ENCODE measurements around the gene PRDX6.

Gene PRDX6

DNA sequence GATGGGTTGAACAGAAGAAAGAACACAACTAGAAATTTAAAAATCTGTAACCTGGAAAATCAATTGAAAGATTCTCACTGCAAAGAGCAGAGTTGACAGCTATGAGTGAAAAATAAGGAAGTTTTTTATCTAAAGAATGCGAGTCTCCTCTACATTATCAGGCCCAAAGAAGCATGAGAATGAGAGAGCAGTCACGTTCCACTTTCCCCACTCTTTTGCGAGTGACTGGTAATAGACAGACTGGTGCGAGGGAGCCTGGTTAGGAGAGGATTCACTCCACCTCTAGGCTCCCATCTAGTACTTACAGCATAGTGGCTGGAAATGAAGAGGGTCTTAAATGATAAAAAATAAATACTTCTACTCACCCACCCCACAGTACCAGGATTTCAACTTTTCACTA lies 52.0 kb downstream of the PRDX6 start:
- Histone ChIP-seq H3K36me3 (ENCODE audit: control insufficient read depth, insufficient read depth, low read length) (no peaks in the 10 kb centered on the region), H3K4me3 (replicated peaks; ENCODE audit: low read depth, low read length) (no peak overlapping the region), H3K27me3 (replicated peaks; ENCODE audit: control insufficient read depth, insufficient read depth, low read length) (no peaks in the 10 kb centered on the region)
- no peak for DNase-seq (ENCODE audit: extremely low read depth, insufficient read length)
- TF ChIP-seq, protein P1, sequence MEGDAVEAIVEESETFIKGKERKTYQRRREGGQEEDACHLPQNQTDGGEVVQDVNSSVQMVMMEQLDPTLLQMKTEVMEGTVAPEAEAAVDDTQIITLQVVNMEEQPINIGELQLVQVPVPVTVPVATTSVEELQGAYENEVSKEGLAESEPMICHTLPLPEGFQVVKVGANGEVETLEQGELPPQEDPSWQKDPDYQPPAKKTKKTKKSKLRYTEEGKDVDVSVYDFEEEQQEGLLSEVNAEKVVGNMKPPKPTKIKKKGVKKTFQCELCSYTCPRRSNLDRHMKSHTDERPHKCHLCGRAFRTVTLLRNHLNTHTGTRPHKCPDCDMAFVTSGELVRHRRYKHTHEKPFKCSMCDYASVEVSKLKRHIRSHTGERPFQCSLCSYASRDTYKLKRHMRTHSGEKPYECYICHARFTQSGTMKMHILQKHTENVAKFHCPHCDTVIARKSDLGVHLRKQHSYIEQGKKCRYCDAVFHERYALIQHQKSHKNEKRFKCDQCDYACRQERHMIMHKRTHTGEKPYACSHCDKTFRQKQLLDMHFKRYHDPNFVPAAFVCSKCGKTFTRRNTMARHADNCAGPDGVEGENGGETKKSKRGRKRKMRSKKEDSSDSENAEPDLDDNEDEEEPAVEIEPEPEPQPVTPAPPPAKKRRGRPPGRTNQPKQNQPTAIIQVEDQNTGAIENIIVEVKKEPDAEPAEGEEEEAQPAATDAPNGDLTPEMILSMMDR (IDR thresholded peaks at IDR 0.05; ENCODE audit: insufficient read depth, low read length, poor library complexity, severe bottlenecking), result no peak

DNA sequence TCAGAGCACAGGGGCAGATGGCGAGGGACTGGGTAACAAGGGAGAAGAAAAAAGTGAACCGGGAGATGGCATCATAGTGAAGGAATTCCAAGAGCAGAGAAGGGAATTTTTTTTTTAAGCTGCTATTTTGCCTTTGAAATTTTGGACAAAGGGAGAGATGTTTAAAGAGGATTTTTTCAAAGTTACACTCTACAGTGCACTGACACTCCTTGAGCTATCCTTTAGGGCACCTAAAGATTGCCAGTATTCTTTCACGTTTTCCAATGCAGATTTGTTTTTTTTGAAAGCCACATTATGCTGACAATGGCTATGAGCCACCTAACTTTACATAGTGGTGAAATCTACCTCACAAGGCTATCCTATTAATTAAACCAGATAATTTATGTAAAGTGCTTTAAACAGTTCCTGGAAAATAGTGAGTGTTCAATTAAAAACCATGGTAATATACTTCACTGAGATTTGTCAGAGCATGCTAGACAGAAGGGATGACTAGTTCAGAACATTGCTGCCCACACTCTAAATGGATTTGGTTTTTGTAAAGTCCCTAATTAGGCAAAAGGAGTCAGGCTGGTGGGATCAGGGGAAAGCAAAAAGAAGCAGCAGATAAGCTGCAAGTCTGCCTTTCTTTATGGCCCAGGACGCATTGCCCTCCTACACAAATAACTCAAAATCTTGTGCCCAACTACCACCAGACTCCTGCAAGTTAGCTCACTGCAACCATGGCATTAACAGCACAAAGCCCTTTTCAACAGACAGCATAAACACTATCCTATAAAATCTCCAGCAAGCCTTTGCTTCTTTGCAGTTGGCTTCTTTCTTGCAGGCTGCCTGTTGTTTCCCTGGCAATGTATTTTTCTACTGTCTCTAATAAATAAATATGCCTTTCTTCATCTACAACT lies 53.9 kb downstream of the PRDX6 start:
- TF ChIP-seq, protein P1 (IDR thresholded peaks at IDR 0.05; ENCODE audit: insufficient read depth, low read length, poor library complexity, severe bottlenecking), result no peak
- H3K36me3 ChIP-seq (ENCODE audit: control insufficient read depth, insufficient read depth, low read length), result no peaks in the 10 kb centered on the region
- H3K27me3 ChIP-seq (replicated peaks; ENCODE audit: control insufficient read depth, insufficient read depth, low read length), result no peaks in the 10 kb centered on the region
- H3K4me3 ChIP-seq (replicated peaks; ENCODE audit: low read depth, low read length), result no peak overlapping the region
- no peak for DNase-seq (ENCODE audit: extremely low read depth, insufficient read length)

DNA sequence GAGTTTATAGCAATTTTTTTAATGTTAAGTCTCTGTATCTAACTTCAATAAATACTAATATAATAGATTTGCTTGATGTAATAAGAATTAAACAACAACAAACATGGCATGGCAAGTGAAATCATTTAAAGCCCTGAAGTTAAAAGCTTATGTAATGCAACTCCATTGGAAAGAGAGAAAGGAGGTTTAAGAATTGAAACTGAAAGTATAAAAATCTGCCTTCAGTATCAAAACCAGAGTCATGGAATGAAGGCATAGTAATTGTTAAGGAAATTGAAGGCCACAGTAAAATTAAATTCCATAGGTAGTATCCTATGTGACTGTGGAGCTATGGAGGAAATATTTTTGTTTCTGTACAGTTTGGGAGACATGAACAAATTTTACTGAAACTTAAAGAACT lies 55.1 kb downstream of the PRDX6 start:
- TF ChIP-seq, protein P1 (IDR thresholded peaks at IDR 0.05; ENCODE audit: insufficient read depth, low read length, poor library complexity, severe bottlenecking), result no peak
- Histone ChIP-seq H3K27me3 (replicated peaks; ENCODE audit: control insufficient read depth, insufficient read depth, low read length) (no peaks in the 10 kb centered on the region), H3K4me3 (replicated peaks; ENCODE audit: low read depth, low read length) (no peak overlapping the region), H3K36me3 (ENCODE audit: control insufficient read depth, insufficient read depth, low read length) (no peaks in the 10 kb centered on the region)
- no peak for DNase-seq (ENCODE audit: extremely low read depth, insufficient read length)

DNA sequence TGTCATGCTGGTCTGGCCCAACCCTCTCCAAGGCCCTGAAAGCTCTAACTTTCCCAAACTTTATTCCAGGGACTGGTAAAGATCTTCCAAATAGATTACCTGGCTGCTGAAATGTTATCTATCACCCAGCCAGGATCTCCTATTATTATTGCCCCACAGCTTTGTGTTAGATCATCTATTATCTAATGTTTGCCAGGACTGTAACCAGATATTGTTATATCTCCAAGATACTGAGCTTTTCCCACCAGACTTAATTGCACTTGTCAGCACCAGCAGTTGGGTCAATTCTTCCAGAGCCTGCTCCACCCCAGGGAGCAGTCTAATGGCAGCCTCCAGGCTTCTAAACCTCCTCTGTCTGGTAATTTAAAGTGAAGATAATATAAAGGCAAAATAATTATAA lies 59.1 kb downstream of the PRDX6 start:
- H3K27me3 ChIP-seq (replicated peaks; ENCODE audit: control insufficient read depth, insufficient read depth, low read length), result no peaks in the 10 kb centered on the region; the same call in 1 of the 2 replicates

More for the DNA sequence above, 59.1 kb downstream of the PRDX6 start:
- DNase-seq (ENCODE audit: extremely low read depth, insufficient read length), result no peak
- TF ChIP-seq, protein P1 (IDR thresholded peaks at IDR 0.05; ENCODE audit: insufficient read depth, low read length, poor library complexity, severe bottlenecking), result no peak
- no peak overlapping the region for H3K4me3 ChIP-seq (replicated peaks; ENCODE audit: low read depth, low read length)
- no peaks in the 10 kb centered on the region for H3K36me3 ChIP-seq (ENCODE audit: control insufficient read depth, insufficient read depth, low read length)
